Neural crest cell (in vitro differentiated cells): ENCODE measurements around the gene PPP3CB. TPM values are rescaled to one million over a fixed set of nuclear protein-coding genes. Genes with fewer than 3 reads are reported as not detected.

Source experiments
- DNase-seq: peaks from one replicate; pipeline ENCODE4 v3.0.0; 2021; ENCODE audit warnings: low read depth, mixed read lengths, low spot score
- H3K27ac Mint-ChIP-seq: one replicate; pipeline ENCODE4 v1.8.0; 2021; ENCODE audit warnings: mild to moderate bottlenecking, mixed read lengths; ENCODE audit not compliant: unreplicated experiment
- H3K27me3 Mint-ChIP-seq: 2 replicates; pipeline ENCODE4 v1.8.0; 2021; ENCODE audit warnings: low read depth, mild to moderate bottlenecking, mixed read lengths
- H3K36me3 Mint-ChIP-seq: 2 replicates; pipeline ENCODE4 v1.8.0; 2021; ENCODE audit warnings: low read depth, mild to moderate bottlenecking, mixed read lengths
- H3K4me1 Mint-ChIP-seq: 2 replicates; pipeline ENCODE4 v1.8.0; 2021; ENCODE audit warnings: mixed read lengths
- H3K4me3 Mint-ChIP-seq: one replicate; pipeline ENCODE4 v1.8.0; 2021; ENCODE audit warnings: mild to moderate bottlenecking, mixed read lengths
- H3K9me3 Mint-ChIP-seq: 2 replicates; pipeline ENCODE4 v1.8.0; 2021; ENCODE audit warnings: mixed read lengths
- total RNA-seq: library from RNA; stranded (reverse); gene quantifications from 2 replicates; pipeline ENCODE4 v1.2.1, GENCODE V29; 2021
- TF ChIP-seq, protein P1 (sequence below): fragments of 200-600 bp; sonication (generic); conservative IDR thresholded peaks from 2 replicates; pipeline ENCODE4 v1.5.0; 2021; ENCODE audit warnings: antibody characterized with exemption, mild to moderate bottlenecking

PPP3CB gene
- total RNA-seq, 1 donor from 2014 or later: 45.6 TPM

DNA sequence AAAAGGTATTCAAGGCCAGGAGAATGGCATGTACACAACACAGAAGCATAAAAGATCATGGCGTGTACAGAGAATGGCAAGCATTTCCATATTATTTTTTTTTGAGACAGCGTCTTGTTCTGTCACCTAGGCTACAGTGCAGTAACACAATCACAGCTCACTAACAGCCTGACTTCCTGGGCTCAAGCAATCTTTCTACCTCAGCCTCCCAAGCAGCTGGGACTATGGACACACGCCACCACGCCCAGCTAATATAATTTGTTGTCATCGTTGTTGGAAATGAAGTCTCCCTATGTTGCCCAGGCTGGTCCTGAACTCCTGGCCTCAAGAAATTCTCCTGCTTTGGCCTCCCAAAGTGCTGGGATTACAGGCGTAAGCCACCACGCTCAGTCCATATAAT lies 109.2 kb downstream of the PPP3CB start:
- Mint-ChIP-seq H3K27me3 (no peaks in the 10 kb centered on the region), H3K27ac (no peak overlapping the region), H3K4me1 (no peaks in the 10 kb centered on the region), H3K36me3 (peaks cover 8% of the 10 kb centered on the region), H3K4me3 (no peak overlapping the region), H3K9me3 (no peaks in the 10 kb centered on the region)
- no peak for DNase-seq
- TF ChIP-seq, protein P1, sequence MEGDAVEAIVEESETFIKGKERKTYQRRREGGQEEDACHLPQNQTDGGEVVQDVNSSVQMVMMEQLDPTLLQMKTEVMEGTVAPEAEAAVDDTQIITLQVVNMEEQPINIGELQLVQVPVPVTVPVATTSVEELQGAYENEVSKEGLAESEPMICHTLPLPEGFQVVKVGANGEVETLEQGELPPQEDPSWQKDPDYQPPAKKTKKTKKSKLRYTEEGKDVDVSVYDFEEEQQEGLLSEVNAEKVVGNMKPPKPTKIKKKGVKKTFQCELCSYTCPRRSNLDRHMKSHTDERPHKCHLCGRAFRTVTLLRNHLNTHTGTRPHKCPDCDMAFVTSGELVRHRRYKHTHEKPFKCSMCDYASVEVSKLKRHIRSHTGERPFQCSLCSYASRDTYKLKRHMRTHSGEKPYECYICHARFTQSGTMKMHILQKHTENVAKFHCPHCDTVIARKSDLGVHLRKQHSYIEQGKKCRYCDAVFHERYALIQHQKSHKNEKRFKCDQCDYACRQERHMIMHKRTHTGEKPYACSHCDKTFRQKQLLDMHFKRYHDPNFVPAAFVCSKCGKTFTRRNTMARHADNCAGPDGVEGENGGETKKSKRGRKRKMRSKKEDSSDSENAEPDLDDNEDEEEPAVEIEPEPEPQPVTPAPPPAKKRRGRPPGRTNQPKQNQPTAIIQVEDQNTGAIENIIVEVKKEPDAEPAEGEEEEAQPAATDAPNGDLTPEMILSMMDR: no peak

Other genes starting within 250 kb of the PPP3CB start
- gene DNAJC9, start 248.8 kb downstream of the PPP3CB start, total RNA-seq: 73.9 and 74.8 TPM in 2 replicates
- gene MRPS16, start 243.4 kb downstream of the PPP3CB start, total RNA-seq: 105 and 106 TPM in 2 replicates
- 0.65 and 0.84 TPM in 2 replicates for gene CFAP70, start 137.2 kb downstream of the PPP3CB start, total RNA-seq
- 48.1 and 48.8 TPM in 2 replicates for gene ANXA7, start 82.0 kb downstream of the PPP3CB start, total RNA-seq
- gene MSS51, start 62.5 kb downstream of the PPP3CB start, total RNA-seq: 2.1 and 2.6 TPM in 2 replicates
- 64.8 and 66.1 TPM in 2 replicates for gene USP54, start 95.3 kb upstream of the PPP3CB start, total RNA-seq
- 0.16 and 0.18 TPM in 2 replicates for gene MYOZ1, start 145.4 kb upstream of the PPP3CB start, total RNA-seq
- 0.12 and 0.20 TPM in 2 replicates for gene SYNPO2L, start 160.0 kb upstream of the PPP3CB start, total RNA-seq
- 8.8 TPM in 2 replicates for gene AGAP5, start 202.1 kb upstream of the PPP3CB start, total RNA-seq
- gene SEC24C, start 248.3 kb upstream of the PPP3CB start, total RNA-seq: 81.4 and 85.9 TPM in 2 replicates